ENCODE results near the gene NDUFA12.

NDUFA12 gene

DNA sequence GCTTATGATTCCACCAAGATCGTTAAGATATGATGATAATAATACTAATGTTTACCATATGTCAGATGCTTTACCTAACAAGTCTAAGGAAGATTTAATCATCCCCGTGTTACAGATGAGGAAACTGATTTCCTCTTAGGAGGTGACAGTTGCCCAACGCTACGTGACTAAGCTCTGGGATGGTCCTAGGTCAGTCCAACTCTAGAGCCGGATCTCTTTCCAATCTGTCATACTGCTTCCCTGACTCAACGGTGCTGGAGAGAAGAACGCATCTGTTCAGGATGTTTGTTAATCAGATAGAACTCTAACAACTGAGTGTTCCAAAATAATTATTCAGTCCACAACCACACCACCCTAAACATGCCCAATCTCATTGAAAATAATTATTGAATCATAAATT lies 39.8 kb downstream of the NDUFA12 start:
- Histone ChIP-seq H4K20me1 (ENCODE audit: insufficient read depth, low read length) (no peaks in the 10 kb centered on the region), H3K79me2 (ENCODE audit: low read length) (no peaks in the 10 kb centered on the region), H3K27ac (ENCODE audit: low read length) (no peak overlapping the region), H2AFZ (ENCODE audit: low read length) (no peak overlapping the region), H3K27me3 (replicated peaks; ENCODE audit: insufficient read depth, low read length) (no peaks in the 10 kb centered on the region), H3K4me3 (ENCODE audit: low read length) (no peak overlapping the region), H3K9me3 (replicated peaks; ENCODE audit: insufficient read depth, low read length) (no peaks in the 10 kb centered on the region), H3K9ac (ENCODE audit: low read length) (no peak overlapping the region), H3F3A (ENCODE audit: insufficient read depth, low read length) (no peaks in the 10 kb centered on the region), H3K9me2 (replicated peaks; ENCODE audit: insufficient read depth, low read length) (no peaks in the 10 kb centered on the region), H3K4me1 (ENCODE audit: low read length) (no peaks in the 10 kb centered on the region), H3K36me3 (replicated peaks; ENCODE audit: insufficient read depth, low read length) (no peaks in the 10 kb centered on the region), H3K4me2 (ENCODE audit: low read depth, low read length) (no peak overlapping the region)
- no peak for TF ChIP-seq CTCF (IDR thresholded peaks at IDR 0.05; ENCODE audit: low read length)
- no peak for TF ChIP-seq EZH2phosphoT487 (IDR thresholded peaks at IDR 0.05; ENCODE audit: low read length)
- TF ChIP-seq EZH2 (optimal IDR thresholded peaks at IDR 0.05; ENCODE audit: low read depth, low read length): no peak
- no peak for DNase-seq

DNA sequence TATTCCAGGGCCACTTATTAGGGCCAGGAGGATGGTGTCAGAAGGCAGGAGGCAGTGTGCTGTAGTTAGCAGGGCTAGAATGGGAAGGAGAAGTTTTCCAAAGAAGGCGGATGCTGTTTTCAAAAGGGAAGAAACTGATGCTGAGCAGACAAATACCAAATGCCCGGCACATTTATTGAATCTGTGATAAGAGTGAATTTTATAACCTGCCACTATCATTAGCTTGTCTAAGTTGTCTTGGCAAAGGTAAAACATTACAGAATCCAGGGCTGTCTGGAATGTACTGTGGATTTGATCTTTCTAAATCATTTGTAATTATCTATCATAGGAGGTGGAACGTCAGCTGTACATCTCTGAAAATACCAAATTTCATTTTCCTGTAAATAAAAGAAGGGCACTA lies 40.8 kb downstream of the NDUFA12 start:
- H3K4me3 ChIP-seq (ENCODE audit: low read length): no peak overlapping the region
- no peaks in the 10 kb centered on the region for H3K4me1 ChIP-seq (ENCODE audit: low read length)
- H3K9me3 ChIP-seq (replicated peaks; ENCODE audit: insufficient read depth, low read length): no peaks in the 10 kb centered on the region
- no peak overlapping the region for H3K27ac ChIP-seq (ENCODE audit: low read length)
- H3K4me2 ChIP-seq (ENCODE audit: low read depth, low read length): no peak overlapping the region
- H4K20me1 ChIP-seq (ENCODE audit: insufficient read depth, low read length): no peaks in the 10 kb centered on the region
- no peak overlapping the region for H3K9ac ChIP-seq (ENCODE audit: low read length)
- DNase-seq: no peak
- H3K27me3 ChIP-seq (replicated peaks; ENCODE audit: insufficient read depth, low read length): no peaks in the 10 kb centered on the region
- H3F3A ChIP-seq (ENCODE audit: insufficient read depth, low read length): no peaks in the 10 kb centered on the region
- TF ChIP-seq CTCF (IDR thresholded peaks at IDR 0.05; ENCODE audit: low read length): no peak
- no peak for TF ChIP-seq EZH2 (optimal IDR thresholded peaks at IDR 0.05; ENCODE audit: low read depth, low read length)
- no peak for TF ChIP-seq EZH2phosphoT487 (IDR thresholded peaks at IDR 0.05; ENCODE audit: low read length)
- H2AFZ ChIP-seq (ENCODE audit: low read length): no peak overlapping the region
- H3K79me2 ChIP-seq (ENCODE audit: low read length): no peaks in the 10 kb centered on the region
- no peaks in the 10 kb centered on the region for H3K36me3 ChIP-seq (replicated peaks; ENCODE audit: insufficient read depth, low read length)
- no peaks in the 10 kb centered on the region for H3K9me2 ChIP-seq (replicated peaks; ENCODE audit: insufficient read depth, low read length)

GRCh38 chr12:94961911-94962310 lies 41.6 kb downstream of the NDUFA12 start:
- Histone ChIP-seq H3K79me2 (ENCODE audit: low read length) (no peaks in the 10 kb centered on the region), H3K9me2 (replicated peaks; ENCODE audit: insufficient read depth, low read length) (no peaks in the 10 kb centered on the region), H4K20me1 (ENCODE audit: insufficient read depth, low read length) (no peaks in the 10 kb centered on the region), H3K4me3 (ENCODE audit: low read length) (no peak overlapping the region), H3F3A (ENCODE audit: insufficient read depth, low read length) (no peaks in the 10 kb centered on the region), H3K9me3 (replicated peaks; ENCODE audit: insufficient read depth, low read length) (no peaks in the 10 kb centered on the region), H3K4me1 (ENCODE audit: low read length) (no peaks in the 10 kb centered on the region), H2AFZ (ENCODE audit: low read length) (no peak overlapping the region), H3K9ac (ENCODE audit: low read length) (no peak overlapping the region), H3K27ac (ENCODE audit: low read length) (no peak overlapping the region), H3K27me3 (replicated peaks; ENCODE audit: insufficient read depth, low read length) (no peaks in the 10 kb centered on the region), H3K36me3 (replicated peaks; ENCODE audit: insufficient read depth, low read length) (no peaks in the 10 kb centered on the region), H3K4me2 (ENCODE audit: low read depth, low read length) (no peak overlapping the region)
- no peak for DNase-seq
- no peak for TF ChIP-seq CTCF (IDR thresholded peaks at IDR 0.05; ENCODE audit: low read length)
- TF ChIP-seq EZH2 (optimal IDR thresholded peaks at IDR 0.05; ENCODE audit: low read depth, low read length): no peak
- no peak for TF ChIP-seq EZH2phosphoT487 (IDR thresholded peaks at IDR 0.05; ENCODE audit: low read length)

All from MM.1S (cell line).